GM12875 (cell line): ENCODE measurements around the gene C9orf152.
"Not testable (repeated sequence)": the region's sequence is repeated elsewhere in the genome, so short reads cannot be mapped to it uniquely, and the experiment has no call there.

ENCODE experiments used
- H3K4me3 ChIP-seq: one replicate; pipeline ENCODE4 v1.5.1; 2011; ENCODE audit warnings: low read depth, low read length, control low read depth
- TF ChIP-seq, protein P1 (sequence below): IDR thresholded peaks from 2 replicates; pipeline ENCODE4 v1.5.1; 2011; ENCODE audit warnings: low read depth, mild to moderate bottlenecking, control low read depth, inconsistent platforms, low read length, moderate library complexity, borderline replicate concordance; ENCODE audit not compliant: insufficient read depth

C9orf152 gene

GRCh38 chr9:110252509-110253139 lies 44.7 kb upstream of the C9orf152 start:
- TF ChIP-seq, protein P1, sequence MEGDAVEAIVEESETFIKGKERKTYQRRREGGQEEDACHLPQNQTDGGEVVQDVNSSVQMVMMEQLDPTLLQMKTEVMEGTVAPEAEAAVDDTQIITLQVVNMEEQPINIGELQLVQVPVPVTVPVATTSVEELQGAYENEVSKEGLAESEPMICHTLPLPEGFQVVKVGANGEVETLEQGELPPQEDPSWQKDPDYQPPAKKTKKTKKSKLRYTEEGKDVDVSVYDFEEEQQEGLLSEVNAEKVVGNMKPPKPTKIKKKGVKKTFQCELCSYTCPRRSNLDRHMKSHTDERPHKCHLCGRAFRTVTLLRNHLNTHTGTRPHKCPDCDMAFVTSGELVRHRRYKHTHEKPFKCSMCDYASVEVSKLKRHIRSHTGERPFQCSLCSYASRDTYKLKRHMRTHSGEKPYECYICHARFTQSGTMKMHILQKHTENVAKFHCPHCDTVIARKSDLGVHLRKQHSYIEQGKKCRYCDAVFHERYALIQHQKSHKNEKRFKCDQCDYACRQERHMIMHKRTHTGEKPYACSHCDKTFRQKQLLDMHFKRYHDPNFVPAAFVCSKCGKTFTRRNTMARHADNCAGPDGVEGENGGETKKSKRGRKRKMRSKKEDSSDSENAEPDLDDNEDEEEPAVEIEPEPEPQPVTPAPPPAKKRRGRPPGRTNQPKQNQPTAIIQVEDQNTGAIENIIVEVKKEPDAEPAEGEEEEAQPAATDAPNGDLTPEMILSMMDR = no peak
- H3K4me3 ChIP-seq = no peak overlapping the region

DNA sequence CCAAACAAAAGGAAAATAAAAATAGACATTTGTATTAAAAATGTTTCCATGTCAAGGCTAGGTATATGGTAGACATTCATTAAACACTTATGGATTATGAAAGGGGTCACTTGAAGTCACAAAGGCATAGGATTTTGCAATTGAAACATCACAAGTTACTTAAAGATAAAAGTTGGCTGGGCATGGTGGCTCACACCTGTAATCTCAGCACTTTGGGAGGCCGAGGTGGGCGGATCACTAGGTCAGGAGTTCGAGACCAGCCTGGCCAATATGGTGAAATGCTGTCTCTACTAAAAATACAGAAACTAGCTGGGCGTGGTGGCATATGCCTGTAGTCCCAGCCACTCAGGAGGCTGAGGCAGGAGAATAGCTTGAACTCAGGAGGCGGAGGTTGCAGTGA lies 43.8 kb upstream of the C9orf152 start:
- H3K4me3 ChIP-seq = not testable (repeated sequence)

DNA sequence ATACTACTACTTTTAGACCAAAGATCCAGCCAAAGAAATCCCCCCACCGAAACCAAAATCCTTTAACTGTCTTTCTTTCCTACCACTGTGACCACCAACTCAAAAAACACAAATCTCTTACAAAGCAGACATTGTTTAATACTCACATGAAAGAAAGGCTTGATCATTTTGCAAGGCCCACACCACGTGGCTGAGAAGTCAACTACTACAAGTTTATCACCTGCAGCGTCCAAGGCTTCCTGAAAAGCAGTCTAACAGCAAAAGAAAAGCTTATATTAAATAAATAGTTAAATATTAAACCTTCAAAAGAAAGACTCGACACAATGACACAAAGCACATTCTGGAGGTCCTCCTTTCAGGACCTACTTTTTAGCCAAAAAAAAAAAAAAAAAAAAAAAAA lies 43.3 kb upstream of the C9orf152 start:
- TF ChIP-seq, protein P1 = no peak
- no peak overlapping the region for H3K4me3 ChIP-seq

GRCh38 chr9:110249603-110250002 lies 41.6 kb upstream of the C9orf152 start:
- no peak overlapping the region for H3K4me3 ChIP-seq

GRCh38 chr9:110248361-110248760 lies 40.4 kb upstream of the C9orf152 start:
- TF ChIP-seq, protein P1 = no peak
- no peak overlapping the region for H3K4me3 ChIP-seq

More at GRCh38 chr9:110249603-110250002, 41.6 kb upstream of the C9orf152 start:
- TF ChIP-seq, protein P1 = no peak

GRCh38 chr9:110246214-110246613 lies 38.3 kb upstream of the C9orf152 start:
- no peak overlapping the region for H3K4me3 ChIP-seq
- TF ChIP-seq, protein P1 = no peak

GRCh38 chr9:110244616-110245015 lies 36.7 kb upstream of the C9orf152 start:
- no peak overlapping the region for H3K4me3 ChIP-seq
- TF ChIP-seq, protein P1 = no peak
